Measurements from ENCODE around the gene TMEM63C.

TMEM63C gene

DNA sequence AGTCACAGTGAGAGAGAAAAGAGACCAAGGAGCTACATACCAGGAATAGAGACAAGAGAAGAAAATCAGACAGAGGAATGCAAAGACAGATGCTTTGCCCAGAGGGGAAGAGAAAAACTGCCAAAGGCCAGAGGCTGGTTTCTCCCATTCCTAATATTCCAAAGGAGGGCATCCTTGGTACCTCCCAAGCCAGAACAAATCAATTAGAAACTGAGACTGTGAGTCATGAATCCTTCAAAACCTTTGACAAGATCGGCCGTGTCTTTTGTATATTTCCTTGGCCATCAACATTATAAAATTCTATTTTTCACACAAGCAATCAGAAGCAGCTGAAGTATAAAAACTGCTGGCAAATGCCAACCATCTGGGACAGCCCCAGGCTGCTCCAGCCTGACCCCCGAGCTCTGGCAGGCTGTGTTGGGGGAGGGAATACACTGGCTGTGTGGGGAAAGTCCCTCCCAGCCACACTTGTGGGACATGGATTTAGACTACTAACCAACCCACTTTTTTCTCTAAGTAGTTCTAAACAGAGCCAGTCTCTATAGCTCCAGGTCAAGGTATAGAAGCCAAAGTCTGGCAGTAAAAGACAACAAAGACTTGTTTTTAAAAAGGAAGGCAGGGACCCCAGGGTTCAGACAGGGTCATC is 125.4 kb downstream of the TMEM63C start:
- no peak overlapping the region for H3K4me3 ChIP-seq (ENCODE audit: low read length, poor library complexity, severe bottlenecking)
- no peak overlapping the region for H2AFZ ChIP-seq (ENCODE audit: low read length)
- peaks cover 4% of the 10 kb centered on the region for H3K4me1 ChIP-seq (ENCODE audit: insufficient read depth, low read length, poor library complexity, severe bottlenecking)
- H3K9ac ChIP-seq (ENCODE audit: low read depth, low read length, poor library complexity, severe bottlenecking), result no peak overlapping the region
- no peak overlapping the region for H3K4me2 ChIP-seq (ENCODE audit: low read depth, low read length, poor library complexity, severe bottlenecking)
- H3K9me3 ChIP-seq (ENCODE audit: insufficient read depth, low read depth, low read length), result no peaks in the 10 kb centered on the region
- peaks cover 32% of the 10 kb centered on the region for H3K36me3 ChIP-seq (ENCODE audit: insufficient read depth, low read length)
- H3K27me3 ChIP-seq (ENCODE audit: insufficient read depth, low read length, poor library complexity, severe bottlenecking), result no peaks in the 10 kb centered on the region
- H3K9me2 ChIP-seq (replicated peaks; ENCODE audit: low read depth, low read length), result no peaks in the 10 kb centered on the region
- no peaks in the 10 kb centered on the region for H4K20me1 ChIP-seq (ENCODE audit: insufficient read depth, low read length, poor library complexity, severe bottlenecking)
- H3F3A ChIP-seq (ENCODE audit: low read depth), result no peaks in the 10 kb centered on the region
- H3K79me2 ChIP-seq (ENCODE audit: insufficient read depth, low read length), result no peaks in the 10 kb centered on the region
- TF ChIP-seq, protein P1, sequence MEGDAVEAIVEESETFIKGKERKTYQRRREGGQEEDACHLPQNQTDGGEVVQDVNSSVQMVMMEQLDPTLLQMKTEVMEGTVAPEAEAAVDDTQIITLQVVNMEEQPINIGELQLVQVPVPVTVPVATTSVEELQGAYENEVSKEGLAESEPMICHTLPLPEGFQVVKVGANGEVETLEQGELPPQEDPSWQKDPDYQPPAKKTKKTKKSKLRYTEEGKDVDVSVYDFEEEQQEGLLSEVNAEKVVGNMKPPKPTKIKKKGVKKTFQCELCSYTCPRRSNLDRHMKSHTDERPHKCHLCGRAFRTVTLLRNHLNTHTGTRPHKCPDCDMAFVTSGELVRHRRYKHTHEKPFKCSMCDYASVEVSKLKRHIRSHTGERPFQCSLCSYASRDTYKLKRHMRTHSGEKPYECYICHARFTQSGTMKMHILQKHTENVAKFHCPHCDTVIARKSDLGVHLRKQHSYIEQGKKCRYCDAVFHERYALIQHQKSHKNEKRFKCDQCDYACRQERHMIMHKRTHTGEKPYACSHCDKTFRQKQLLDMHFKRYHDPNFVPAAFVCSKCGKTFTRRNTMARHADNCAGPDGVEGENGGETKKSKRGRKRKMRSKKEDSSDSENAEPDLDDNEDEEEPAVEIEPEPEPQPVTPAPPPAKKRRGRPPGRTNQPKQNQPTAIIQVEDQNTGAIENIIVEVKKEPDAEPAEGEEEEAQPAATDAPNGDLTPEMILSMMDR (conservative IDR thresholded peaks at IDR 0.05; ENCODE audit: low read length), result no peak
- no peak for TF ChIP-seq EZH2phosphoT487 (IDR thresholded peaks at IDR 0.05; ENCODE audit: borderline replicate concordance)
